GM19193 (cell line): ENCODE measurements around the gene SMCO3.

Experiments
- POLR2A ChIP-seq: IDR thresholded peaks from 4 replicates; pipeline ENCODE4 v1.6.1; 2011; ENCODE audit not compliant: insufficient read depth, insufficient read length; ENCODE audit errors: extremely low read depth

Gene SMCO3

GRCh38 chr12:14840616-14841015 lies 26.6 kb upstream of the SMCO3 start:
- no peak for TF ChIP-seq POLR2A

- no peak for TF ChIP-seq POLR2A
These were observed 25.3 kb upstream of the SMCO3 start for GRCh38 chr12:14839262-14839661.

DNA sequence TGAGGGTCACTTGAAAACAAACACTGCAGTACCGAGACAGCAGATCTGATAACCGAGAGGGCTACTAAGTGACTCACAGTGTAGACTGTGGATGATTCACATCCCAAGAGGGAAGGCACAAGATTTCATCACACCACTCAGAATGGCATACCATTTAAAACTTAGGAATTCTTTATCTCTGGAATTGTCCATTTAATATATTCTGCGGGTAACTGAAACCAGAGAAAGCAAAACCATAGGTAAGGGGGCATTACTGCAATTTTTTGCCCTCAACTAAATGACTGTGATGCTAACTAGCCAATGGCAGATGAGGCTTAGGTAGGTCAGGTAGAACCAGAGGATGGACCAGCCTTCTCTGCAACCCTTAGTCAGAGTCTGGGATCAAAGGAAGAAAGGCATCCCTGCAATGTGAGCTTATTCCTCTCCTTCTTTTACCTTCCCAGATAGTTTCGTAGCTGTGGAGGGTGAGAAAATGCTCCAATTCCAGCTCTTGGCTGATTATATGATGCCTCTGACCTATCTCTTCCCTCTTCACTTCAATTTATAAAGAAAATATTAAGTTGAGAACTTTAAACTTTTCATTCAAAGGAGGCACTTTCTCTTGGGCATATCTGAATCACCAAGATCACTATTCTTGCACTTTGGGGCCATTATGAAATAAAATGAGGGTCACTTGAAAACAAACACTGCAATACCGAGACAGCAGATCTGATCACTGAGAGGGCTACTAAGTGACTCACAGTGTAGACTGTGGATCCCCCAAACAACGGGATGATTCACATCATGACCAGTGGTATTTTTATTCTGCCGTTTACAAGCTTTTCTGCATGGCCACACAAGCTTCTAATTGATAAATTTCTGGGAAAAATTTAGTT lies 22.6 kb upstream of the SMCO3 start:
- no peak for TF ChIP-seq POLR2A

GRCh38 chr12:14834509-14834908 lies 20.5 kb upstream of the SMCO3 start:
- TF ChIP-seq POLR2A, result no peak

- no peak for TF ChIP-seq POLR2A
These were observed 20.0 kb upstream of the SMCO3 start for GRCh38 chr12:14833952-14834351.

GRCh38 chr12:14833336-14833735 lies 19.4 kb upstream of the SMCO3 start:
- no peak for TF ChIP-seq POLR2A

DNA sequence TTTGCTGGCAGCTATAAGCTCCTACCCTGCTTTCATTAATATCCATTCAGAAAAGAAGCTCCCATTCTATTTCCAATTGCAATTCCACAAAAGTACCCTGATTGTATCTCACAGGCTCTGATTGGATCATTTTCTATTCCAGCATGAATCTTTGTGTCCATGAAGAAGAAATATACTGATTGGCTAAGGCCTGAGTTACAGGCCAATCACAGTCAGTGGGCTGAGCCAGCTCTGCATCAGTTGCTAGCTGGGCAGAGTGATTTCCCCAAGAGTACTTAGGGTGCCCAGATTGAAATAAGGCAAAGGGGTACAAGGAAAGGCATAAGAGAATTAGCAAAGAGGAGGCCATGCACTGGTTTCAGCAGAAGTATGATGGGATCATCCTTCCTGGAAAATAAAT lies 14.9 kb upstream of the SMCO3 start:
- TF ChIP-seq POLR2A, result no peak

DNA sequence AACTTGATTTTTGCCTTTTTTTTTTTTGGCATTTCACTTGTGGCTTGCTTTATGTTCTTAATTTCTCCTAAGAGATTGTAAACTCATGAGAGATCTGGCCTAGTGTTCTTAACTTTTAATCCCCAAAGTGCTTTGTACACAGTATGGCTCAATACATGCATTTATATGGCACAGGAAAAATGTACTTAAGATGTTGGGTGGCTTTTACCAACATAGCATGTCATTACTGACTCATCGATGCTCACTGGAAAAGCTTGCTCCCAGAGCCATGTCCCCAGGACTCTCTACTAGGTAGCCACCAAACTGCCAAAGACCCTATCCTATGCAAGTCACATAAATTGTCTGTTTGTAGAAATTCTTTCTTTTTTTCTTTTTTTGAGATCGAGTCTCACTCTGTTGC lies 13.1 kb upstream of the SMCO3 start:
- TF ChIP-seq POLR2A, result no peak

DNA sequence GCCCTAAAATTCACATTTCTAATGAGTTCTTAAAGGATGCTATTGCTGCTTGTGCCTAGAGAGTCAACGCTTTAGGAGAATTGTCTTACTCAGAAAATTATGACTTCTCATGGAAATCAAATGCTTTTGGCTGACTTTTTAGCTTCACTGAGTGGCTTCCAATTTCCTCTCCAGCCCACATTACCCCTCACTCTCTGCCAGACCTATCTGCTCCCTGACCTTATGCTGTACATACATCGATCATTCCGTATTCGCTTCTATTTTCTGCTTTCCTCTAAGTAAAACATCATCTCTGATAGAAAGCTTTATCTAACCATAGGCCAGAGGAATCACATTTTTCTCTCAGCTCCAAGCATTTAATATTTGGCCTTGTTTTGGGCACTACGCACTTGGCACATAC lies 12.5 kb upstream of the SMCO3 start:
- TF ChIP-seq POLR2A, result no peak

DNA sequence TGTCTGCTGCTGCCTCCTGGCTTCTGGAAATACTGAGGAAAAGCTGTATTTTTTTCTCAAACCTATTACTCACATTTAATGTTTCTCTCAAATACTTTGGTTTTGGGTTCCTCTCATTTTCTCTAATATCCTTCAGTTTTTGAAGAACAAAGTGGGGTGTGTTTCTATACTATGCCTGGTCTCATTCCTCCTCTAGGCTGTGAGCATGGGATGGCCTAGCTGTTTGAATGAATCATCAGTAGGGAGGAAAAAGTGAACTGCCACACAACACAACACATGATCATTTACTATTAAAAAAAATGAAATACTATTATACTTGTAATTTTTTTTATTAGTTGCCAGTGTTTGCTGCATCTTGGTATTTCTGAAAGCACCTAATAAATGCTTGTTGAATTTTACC lies 11.3 kb upstream of the SMCO3 start:
- no peak for TF ChIP-seq POLR2A

GRCh38 chr12:14824012-14824634 lies 10.1 kb upstream of the SMCO3 start:
- TF ChIP-seq POLR2A, result no peak

DNA sequence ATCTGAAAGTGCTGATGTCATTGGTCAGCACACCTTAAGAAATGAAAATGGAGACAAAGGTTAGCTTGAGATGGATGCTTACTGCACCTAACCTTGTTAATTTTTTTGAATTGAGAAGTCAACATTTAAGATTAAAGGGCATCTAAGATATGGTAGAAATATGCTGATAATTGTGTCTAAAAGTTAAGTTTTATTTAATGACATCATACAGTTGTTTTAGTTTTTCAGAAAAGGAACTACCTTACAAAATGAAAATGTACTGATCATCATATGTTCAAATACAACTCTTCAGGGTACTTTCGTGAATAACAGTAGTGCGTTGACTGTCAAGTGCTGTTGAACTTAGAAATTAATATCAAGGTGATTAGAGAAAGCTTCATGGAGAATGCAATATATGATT lies 2.5 kb downstream of the SMCO3 start:
- no peak for TF ChIP-seq POLR2A

DNA sequence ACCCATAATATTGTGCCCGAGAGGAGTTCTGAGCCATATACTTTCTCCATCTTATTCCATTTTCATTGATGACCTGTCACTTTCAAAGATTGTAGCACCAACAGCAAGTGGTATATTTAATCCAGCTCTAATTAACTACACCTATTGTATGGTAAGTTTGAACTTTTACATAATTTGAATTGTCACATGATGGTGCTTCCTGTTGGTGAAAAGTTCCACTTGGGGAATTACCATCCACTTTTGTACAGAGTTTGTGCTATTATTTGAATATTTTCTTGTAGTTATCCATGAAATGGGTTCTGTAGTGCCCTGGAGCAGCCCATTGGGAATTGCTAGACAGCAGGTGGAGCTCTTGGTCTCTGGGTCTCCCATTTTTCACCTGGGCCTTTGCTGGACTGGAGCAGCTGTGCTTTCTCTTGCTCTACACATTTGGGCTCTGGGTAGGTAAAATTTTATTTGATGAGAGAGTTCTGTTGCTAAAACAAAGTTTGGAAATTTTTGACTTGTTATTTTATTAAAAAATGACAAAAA lies 3.0 kb downstream of the SMCO3 start:
- TF ChIP-seq POLR2A, result no peak

- no peak for TF ChIP-seq POLR2A
These were observed 3.6 kb downstream of the SMCO3 start for GRCh38 chr12:14810167-14810952.

- no peak for TF ChIP-seq POLR2A
These were observed 10.2 kb downstream of the SMCO3 start for GRCh38 chr12:14803830-14804160.
